GM10266 (cell line): ENCODE data around the gene CD58.
A peak's percentile ranks its signal among the peaks of the same experiment; 100 is the strongest.

Experiments
- DNase-seq: peaks from one replicate; pipeline ENCODE4 v3.0.0; 2012; ENCODE audit errors: extremely low spot score
- TF ChIP-seq, protein P1 (sequence below): IDR thresholded peaks from 2 replicates; pipeline ENCODE4 v1.5.1; 2012; ENCODE audit warnings: mild to moderate bottlenecking, low read depth; ENCODE audit not compliant: control insufficient read depth, insufficient read depth; ENCODE audit errors: missing control alignments

Gene CD58

GRCh38 chr1:116501125-116501869 is 69.5 kb downstream of the CD58 start:
- TF ChIP-seq, protein P1, sequence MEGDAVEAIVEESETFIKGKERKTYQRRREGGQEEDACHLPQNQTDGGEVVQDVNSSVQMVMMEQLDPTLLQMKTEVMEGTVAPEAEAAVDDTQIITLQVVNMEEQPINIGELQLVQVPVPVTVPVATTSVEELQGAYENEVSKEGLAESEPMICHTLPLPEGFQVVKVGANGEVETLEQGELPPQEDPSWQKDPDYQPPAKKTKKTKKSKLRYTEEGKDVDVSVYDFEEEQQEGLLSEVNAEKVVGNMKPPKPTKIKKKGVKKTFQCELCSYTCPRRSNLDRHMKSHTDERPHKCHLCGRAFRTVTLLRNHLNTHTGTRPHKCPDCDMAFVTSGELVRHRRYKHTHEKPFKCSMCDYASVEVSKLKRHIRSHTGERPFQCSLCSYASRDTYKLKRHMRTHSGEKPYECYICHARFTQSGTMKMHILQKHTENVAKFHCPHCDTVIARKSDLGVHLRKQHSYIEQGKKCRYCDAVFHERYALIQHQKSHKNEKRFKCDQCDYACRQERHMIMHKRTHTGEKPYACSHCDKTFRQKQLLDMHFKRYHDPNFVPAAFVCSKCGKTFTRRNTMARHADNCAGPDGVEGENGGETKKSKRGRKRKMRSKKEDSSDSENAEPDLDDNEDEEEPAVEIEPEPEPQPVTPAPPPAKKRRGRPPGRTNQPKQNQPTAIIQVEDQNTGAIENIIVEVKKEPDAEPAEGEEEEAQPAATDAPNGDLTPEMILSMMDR: no peak
- no peak for DNase-seq

GRCh38 chr1:116498789-116499628 is 71.8 kb downstream of the CD58 start:
- peak; percentile 66 for DNase-seq
- TF ChIP-seq, protein P1: peak; percentile 63

DNA sequence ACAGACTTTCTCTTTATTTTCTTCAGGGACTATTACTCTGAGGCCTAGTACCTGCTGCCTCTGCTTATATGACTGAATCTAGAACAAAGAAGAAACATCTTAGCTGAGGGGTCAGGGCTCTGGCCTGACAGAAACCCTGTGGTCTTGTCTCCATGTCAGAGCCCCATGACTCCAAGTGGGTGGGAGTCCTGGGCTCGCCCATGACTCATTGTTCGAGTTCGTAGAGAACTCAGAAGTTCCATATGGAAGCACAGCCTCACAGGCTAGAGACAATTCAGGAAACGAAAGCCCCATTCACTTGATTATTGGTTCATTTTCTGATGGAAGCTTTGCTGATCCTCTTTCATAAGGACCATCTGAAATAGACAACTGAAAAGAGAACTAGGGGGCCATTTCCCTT is 73.2 kb downstream of the CD58 start:
- DNase-seq: no peak
- TF ChIP-seq, protein P1: no peak

GRCh38 chr1:116496898-116497297 is 73.9 kb downstream of the CD58 start:
- TF ChIP-seq, protein P1: no peak
- DNase-seq: no peak

GRCh38 chr1:116496380-116496779 is 74.4 kb downstream of the CD58 start:
- TF ChIP-seq, protein P1: no peak
- DNase-seq: no peak

DNA sequence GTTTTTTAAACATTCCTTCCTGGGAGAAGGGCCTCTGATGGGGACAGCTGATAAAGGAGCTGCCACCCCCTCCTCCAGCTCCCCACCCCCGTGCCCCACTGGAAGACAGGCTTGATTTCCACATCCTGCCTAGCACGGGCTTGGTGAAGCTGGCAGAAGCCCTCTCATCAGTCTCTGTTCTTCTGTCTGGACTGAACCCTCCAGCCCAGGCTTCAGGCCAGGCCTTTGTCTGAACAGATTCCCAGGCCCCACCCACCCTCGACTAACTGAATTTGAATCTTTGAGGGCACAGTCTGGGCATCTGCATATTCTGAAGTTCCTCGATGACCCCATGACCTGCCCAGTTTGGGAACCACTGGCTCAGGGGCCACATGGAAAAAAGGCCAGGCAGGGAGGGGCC is 75.3 kb downstream of the CD58 start:
- TF ChIP-seq, protein P1: no peak
- DNase-seq: no peak

- TF ChIP-seq, protein P1: no peak
- no peak for DNase-seq
These were observed 76.1 kb downstream of the CD58 start for GRCh38 chr1:116494745-116495144.
